A549 (cell line): ENCODE data around the gene NRXN2. TPM values are rescaled to one million over a fixed set of nuclear protein-coding genes. Genes with fewer than 3 reads are reported as not detected.

Experiments
- ATAC-seq, 2 experiments: fragments of 200-7000 bp in 1 of 2; fragments of >200 bp in 1 of 2; cut with Nextera tagmentation in 1 of 2; cut with Tn5 transposase in 1 of 2; 3 replicates each; pipeline versions ENCODE4 v1.8.0 to v1.9.1; 2018 to 2020; ENCODE audit warnings: mild to moderate bottlenecking in 1 of 2, moderate library complexity in 1 of 2
- CTCF ChIA-PET: fragments of 300-600 bp; sonication (Branson Sonifier 250); formaldehyde crosslinking; extraction: SDS; loops from one replicate; lab custom pipeline; 2021; ENCODE audit warnings: antibody characterized with exemption, inconsistent platforms; lab: Yijun Ruan, JAX
- POLR2A ChIA-PET: fragments of 350-600 bp; formaldehyde crosslinking; extraction: SDS; loops from one replicate; lab custom pipeline; 2021; ENCODE audit warnings: antibody characterized with exemption, inconsistent platforms; lab: Yijun Ruan, JAX
- DNase-seq, 2 experiments: peaks; one replicate each; pipeline versions ENCODE4 v3.0.0 to v3.0.0-alpha.2; 2011 to 2016; ENCODE audit warnings: low read depth in 1 of 2, low spot score in 1 of 2
- FAIRE-seq: peaks from 2 replicates; lab custom pipeline; 2011; peaks lifted over from hg19 to GRCh38; lab: Jason Lieb, UNC
- H3K27ac ChIP-seq, 2 experiments: fragments of >200 bp; sonication (Bioruptor Twin); formaldehyde crosslinking; 3 replicates each; pipeline ENCODE4 v1.5.1; 2016 to 2017
- H3K4me1 ChIP-seq: fragments of >200 bp; sonication (Bioruptor Twin); formaldehyde crosslinking; 3 replicates; pipeline ENCODE4 v1.6.1; 2016
- H3K4me2 ChIP-seq: fragments of >200 bp; sonication (Bioruptor Twin); formaldehyde crosslinking; 3 replicates; pipeline ENCODE4 v1.6.1; 2016
- H3K4me3 ChIP-seq: fragments of >200 bp; sonication (Bioruptor Twin); formaldehyde crosslinking; 3 replicates; pipeline ENCODE4 v1.5.1; 2016
- H3K9me3 ChIP-seq: fragments of >200 bp; sonication (Bioruptor Twin); formaldehyde crosslinking; 3 replicates; pipeline ENCODE4 v1.6.1; 2016
- BHLHE40 ChIP-seq: IDR thresholded peaks from 2 replicates; pipeline ENCODE4 v1.6.1; 2012; ENCODE audit warnings: low read depth, low read length, inconsistent platforms
- CBX2 ChIP-seq: fragments of 200-600 bp; sonication (generic); IDR thresholded peaks from 2 replicates; pipeline ENCODE4 v1.6.1; 2016; ENCODE audit warnings: low read depth, mild to moderate bottlenecking, borderline replicate concordance
- CHD4 ChIP-seq: fragments of 200-600 bp; sonication (generic); IDR thresholded peaks from 2 replicates; pipeline ENCODE4 v1.6.1; 2016; ENCODE audit warnings: antibody characterized with exemption, mild to moderate bottlenecking, borderline replicate concordance
- EHMT2 ChIP-seq: fragments of 200-600 bp; sonication (generic); IDR thresholded peaks from 2 replicates; pipeline ENCODE4 v1.6.1; 2016; ENCODE audit warnings: antibody characterized with exemption, low read depth, mild to moderate bottlenecking, moderate library complexity
- ESRRA ChIP-seq: fragments of 150-350 bp; IDR thresholded peaks from 2 replicates; pipeline ENCODE4 v1.6.1; 2014; ENCODE audit warnings: mild to moderate bottlenecking, low read length, borderline replicate concordance
- FOSB ChIP-seq: fragments of 250-450 bp; sonication (Bioruptor Pico); IDR thresholded peaks from 2 replicates; pipeline ENCODE4 v1.5.0; 2020; ENCODE audit warnings: mild to moderate bottlenecking, moderate library complexity
- HOXB13 ChIP-seq: fragments of 250-450 bp; sonication (Bioruptor Pico); IDR thresholded peaks from 2 replicates; pipeline ENCODE4 v1.5.0; 2020; ENCODE audit warnings: low read depth, mild to moderate bottlenecking, moderate library complexity
- HOXB5 ChIP-seq: fragments of 250-450 bp; sonication (Bioruptor Pico); IDR thresholded peaks from 2 replicates; pipeline ENCODE4 v1.5.0; 2020; ENCODE audit warnings: mild to moderate bottlenecking, moderate library complexity
- KDM5A ChIP-seq: fragments of 200-600 bp; sonication (generic); IDR thresholded peaks from 2 replicates; pipeline ENCODE4 v1.6.1; 2016; ENCODE audit warnings: antibody characterized with exemption, mild to moderate bottlenecking
- MAFK ChIP-seq: fragments of 450-650 bp; IDR thresholded peaks from 2 replicates; pipeline ENCODE4 v1.6.1; 2014; ENCODE audit not compliant: partially characterized antibody
- NFE2L2 ChIP-seq: fragments of 150-350 bp; conservative IDR thresholded peaks from 2 replicates; pipeline ENCODE4 v1.6.1; 2014; ENCODE audit warnings: low read length
- PHF8 ChIP-seq: fragments of 200-600 bp; sonication (generic); IDR thresholded peaks from 2 replicates; pipeline ENCODE4 v1.6.1; 2016; ENCODE audit warnings: low read depth, mild to moderate bottlenecking, antibody characterized with exemption, moderate library complexity, borderline replicate concordance
- POLR2AphosphoS2 ChIP-seq: conservative IDR thresholded peaks from 2 replicates; pipeline ENCODE4 v1.6.1; 2012; ENCODE audit warnings: low read length, improper control_type of control experiment, inconsistent platforms
- RCOR1 ChIP-seq: fragments of 150-350 bp; IDR thresholded peaks from 2 replicates; pipeline ENCODE4 v1.6.1; 2014; ENCODE audit warnings: antibody characterized with exemption, low read length, low read depth
- RNF2 ChIP-seq: fragments of 200-600 bp; sonication (generic); IDR thresholded peaks from 2 replicates; pipeline ENCODE4 v1.6.1; 2016; ENCODE audit warnings: low read depth, mild to moderate bottlenecking, antibody characterized with exemption, moderate library complexity, borderline replicate concordance
- SREBF2 ChIP-seq: fragments of 450-650 bp; IDR thresholded peaks from 2 replicates; pipeline ENCODE4 v1.6.1; 2014; ENCODE audit warnings: mild to moderate bottlenecking, moderate library complexity
- TFCP2L1 ChIP-seq: fragments of 250-450 bp; sonication (Bioruptor Pico); IDR thresholded peaks from 2 replicates; pipeline ENCODE4 v1.5.0; 2021; ENCODE audit warnings: mild to moderate bottlenecking
- TP53 ChIP-seq: fragments of 250-450 bp; sonication (Bioruptor Pico); IDR thresholded peaks from 2 replicates; pipeline ENCODE4 v1.5.0; 2021; ENCODE audit warnings: mild to moderate bottlenecking, moderate library complexity
- ZC3H11A ChIP-seq: fragments of 450-650 bp; IDR thresholded peaks from 2 replicates; pipeline ENCODE4 v1.6.1; 2014; ENCODE audit warnings: antibody characterized with exemption, mild to moderate bottlenecking
- ZSCAN20 ChIP-seq: fragments of 250-450 bp; sonication (Bioruptor Pico); IDR thresholded peaks from 2 replicates; pipeline ENCODE4 v1.8.0; 2022; ENCODE audit warnings: mild to moderate bottlenecking, moderate library complexity
- WGBS: methylation state at CpG from one replicate; pipeline ENCODE4 v1.1.6; 2017; ENCODE audit errors: missing lambda C conversion rate; 5-methylcytosine and 5-hydroxymethylcytosine counted together
- polyA plus RNA-seq, 4 experiments: library from polyadenylated mRNA; depleted of rRNA in 3 of 4; stranded (reverse); fragments of >200 nt; fragmentation: RNase III in 1 of 4; extraction: RNeasy Plus Mini Kit Qiagen cat#74134 plus additional on column Dnase treatment in 1 of 4; gene quantifications; 2 replicates in 3 of 4; 3 replicates in 1 of 4; pipeline ENCODE4 v1.2.3, GENCODE V29; 2011 to 2017
- TF ChIP-seq, protein P1 (sequence below): fragments of 250-450 bp; sonication (Bioruptor Pico); IDR thresholded peaks from 2 replicates; pipeline ENCODE4 v1.5.0; 2021; ENCODE audit warnings: mild to moderate bottlenecking, moderate library complexity, borderline replicate concordance
- TF ChIP-seq, protein P2 (sequence below): fragments of 200-600 bp; sonication (generic); IDR thresholded peaks from 2 replicates; pipeline ENCODE4 v1.6.1; 2016; ENCODE audit warnings: antibody characterized with exemption, mild to moderate bottlenecking, moderate library complexity
- TF ChIP-seq, protein P3 (sequence below): fragments of 150-350 bp; IDR thresholded peaks from 2 replicates; pipeline ENCODE4 v1.6.1; 2014; ENCODE audit warnings: low read depth, mild to moderate bottlenecking, low read length
- TF ChIP-seq, protein P4 (sequence below): fragments of >200 bp; sonication (Bioruptor Twin); formaldehyde crosslinking; IDR thresholded peaks from 2 replicates; pipeline ENCODE4 v1.6.1; 2016
- TF ChIP-seq, protein P5 (sequence below): IDR thresholded peaks from 2 replicates; pipeline ENCODE4 v1.6.1; 2012

The NRXN2 gene
- polyA plus RNA-seq, 2 of the 4 experiments (the other 2 are of a cell fraction) = 0.04 TPM; not detected in 1

DNA sequence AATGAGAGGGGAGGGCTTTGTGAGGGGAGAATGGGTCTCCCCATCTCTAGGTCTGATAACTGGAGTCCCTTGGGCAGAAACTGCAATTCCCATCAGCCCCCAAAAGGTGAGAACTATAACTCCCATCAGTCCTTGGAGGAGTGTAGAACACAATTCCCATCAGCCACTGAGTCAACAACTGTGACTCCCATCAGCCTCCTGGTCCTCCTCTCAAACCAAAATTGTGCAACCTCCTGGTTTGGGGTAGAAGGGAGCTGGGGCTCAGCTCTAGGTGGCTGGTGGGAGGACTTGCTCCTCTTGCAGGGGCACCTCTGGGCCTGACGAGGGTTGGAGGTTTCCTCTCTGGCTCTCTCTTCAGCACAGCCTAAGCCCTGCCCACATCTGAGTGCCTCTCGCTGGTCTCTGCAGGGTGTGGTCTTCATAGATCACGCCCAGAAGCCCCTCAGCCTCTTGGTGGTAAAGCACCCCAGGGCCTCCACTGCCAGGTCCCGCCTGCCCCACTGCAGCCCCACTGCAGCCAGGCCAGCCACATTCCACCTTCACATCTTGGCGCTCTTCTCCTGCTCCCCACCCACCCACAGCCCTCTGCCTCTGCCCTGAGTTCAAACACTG, 113.5 kb downstream of the NRXN2 start:
- WGBS = 51% methylated on average over 5 of the region's 5 CpGs
- ChIA-PET CTCF (interaction anchor here (1.2 to 2.0 kb wide), 4 partner anchors 21 to 160 kb away, joined by 3 to 8 read pairs (median 4); no protein-coding TSS in a partner anchor), POLR2A (no interaction called here)
- FAIRE-seq (no peak), DNase-seq (peak; percentile 12 to 25), ATAC-seq (peak in 1 of 2 experiments; percentile 36; a peak in 2 of 6 replicates)
- Histone ChIP-seq H3K4me1 (no peaks in the 10 kb centered on the region), H3K27ac (no peak overlapping the region), H3K9me3 (no peaks in the 10 kb centered on the region), H3K4me3 (no peak overlapping the region), H3K4me2 (no peak overlapping the region)
- TF ChIP-seq POLR2AphosphoS2 = no peak
- TF ChIP-seq, protein P1, sequence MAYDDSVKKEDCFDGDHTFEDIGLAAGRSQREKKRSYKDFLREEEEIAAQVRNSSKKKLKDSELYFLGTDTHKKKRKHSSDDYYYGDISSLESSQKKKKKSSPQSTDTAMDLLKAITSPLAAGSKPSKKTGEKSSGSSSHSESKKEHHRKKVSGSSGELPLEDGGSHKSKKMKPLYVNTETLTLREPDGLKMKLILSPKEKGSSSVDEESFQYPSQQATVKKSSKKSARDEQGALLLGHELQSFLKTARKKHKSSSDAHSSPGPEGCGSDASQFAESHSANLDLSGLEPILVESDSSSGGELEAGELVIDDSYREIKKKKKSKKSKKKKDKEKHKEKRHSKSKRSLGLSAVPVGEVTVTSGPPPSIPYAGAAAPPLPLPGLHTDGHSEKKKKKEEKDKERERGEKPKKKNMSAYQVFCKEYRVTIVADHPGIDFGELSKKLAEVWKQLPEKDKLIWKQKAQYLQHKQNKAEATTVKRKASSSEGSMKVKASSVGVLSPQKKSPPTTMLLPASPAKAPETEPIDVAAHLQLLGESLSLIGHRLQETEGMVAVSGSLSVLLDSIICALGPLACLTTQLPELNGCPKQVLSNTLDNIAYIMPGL = no peak
- TF ChIP-seq, protein P2, sequence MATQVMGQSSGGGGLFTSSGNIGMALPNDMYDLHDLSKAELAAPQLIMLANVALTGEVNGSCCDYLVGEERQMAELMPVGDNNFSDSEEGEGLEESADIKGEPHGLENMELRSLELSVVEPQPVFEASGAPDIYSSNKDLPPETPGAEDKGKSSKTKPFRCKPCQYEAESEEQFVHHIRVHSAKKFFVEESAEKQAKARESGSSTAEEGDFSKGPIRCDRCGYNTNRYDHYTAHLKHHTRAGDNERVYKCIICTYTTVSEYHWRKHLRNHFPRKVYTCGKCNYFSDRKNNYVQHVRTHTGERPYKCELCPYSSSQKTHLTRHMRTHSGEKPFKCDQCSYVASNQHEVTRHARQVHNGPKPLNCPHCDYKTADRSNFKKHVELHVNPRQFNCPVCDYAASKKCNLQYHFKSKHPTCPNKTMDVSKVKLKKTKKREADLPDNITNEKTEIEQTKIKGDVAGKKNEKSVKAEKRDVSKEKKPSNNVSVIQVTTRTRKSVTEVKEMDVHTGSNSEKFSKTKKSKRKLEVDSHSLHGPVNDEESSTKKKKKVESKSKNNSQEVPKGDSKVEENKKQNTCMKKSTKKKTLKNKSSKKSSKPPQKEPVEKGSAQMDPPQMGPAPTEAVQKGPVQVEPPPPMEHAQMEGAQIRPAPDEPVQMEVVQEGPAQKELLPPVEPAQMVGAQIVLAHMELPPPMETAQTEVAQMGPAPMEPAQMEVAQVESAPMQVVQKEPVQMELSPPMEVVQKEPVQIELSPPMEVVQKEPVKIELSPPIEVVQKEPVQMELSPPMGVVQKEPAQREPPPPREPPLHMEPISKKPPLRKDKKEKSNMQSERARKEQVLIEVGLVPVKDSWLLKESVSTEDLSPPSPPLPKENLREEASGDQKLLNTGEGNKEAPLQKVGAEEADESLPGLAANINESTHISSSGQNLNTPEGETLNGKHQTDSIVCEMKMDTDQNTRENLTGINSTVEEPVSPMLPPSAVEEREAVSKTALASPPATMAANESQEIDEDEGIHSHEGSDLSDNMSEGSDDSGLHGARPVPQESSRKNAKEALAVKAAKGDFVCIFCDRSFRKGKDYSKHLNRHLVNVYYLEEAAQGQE = no peak
- no peak for TF ChIP-seq PHF8
- no peak for TF ChIP-seq BHLHE40
- no peak for TF ChIP-seq ZSCAN20 (CRISPR knock-in tag)
- TF ChIP-seq SREBF2 = no peak
- no peak for TF ChIP-seq TFCP2L1
- no peak for TF ChIP-seq RCOR1
- no peak for TF ChIP-seq NFE2L2
- TF ChIP-seq ZC3H11A = no peak
- TF ChIP-seq MAFK = no peak
- no peak for TF ChIP-seq KDM5A

DNA sequence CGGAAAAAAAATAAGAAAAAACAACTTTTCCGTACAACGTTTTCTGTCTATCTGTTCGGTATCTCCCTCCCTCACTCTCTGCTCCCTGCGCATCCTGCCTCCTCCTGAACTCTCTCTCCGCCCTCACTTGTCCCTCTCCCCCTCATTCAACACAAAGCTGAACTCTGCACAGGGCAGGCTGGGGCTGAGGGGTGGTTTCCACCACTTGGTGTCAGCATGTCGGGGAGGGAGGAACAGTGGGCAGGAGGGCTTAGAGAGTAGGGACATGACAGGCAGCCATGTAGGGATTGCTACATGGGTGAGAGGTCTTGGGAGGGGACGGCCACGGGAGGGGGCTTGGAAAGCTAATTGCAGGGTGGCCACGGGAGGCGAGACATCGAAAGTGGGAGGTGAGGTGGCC, 114.4 kb downstream of the NRXN2 start:
- DNase-seq (no peak), ATAC-seq (no peak; a peak in 1 of 6 replicates), FAIRE-seq (no peak)
- no peaks in the 10 kb centered on the region for H3K9me3 ChIP-seq
- ChIA-PET CTCF (interaction anchor here (0.8 to 2.0 kb wide), 5 partner anchors 17 to 159 kb away, joined by 3 to 8 read pairs (median 4); no protein-coding TSS in a partner anchor), POLR2A (no interaction called here)
- WGBS = 83% methylated on average over 12 of the region's 12 CpGs
- no peaks in the 10 kb centered on the region for H3K4me1 ChIP-seq
- TF ChIP-seq HOXB5 (CRISPR knock-in tag) = no peak
- H3K4me3 ChIP-seq = no peak overlapping the region
- H3K27ac ChIP-seq = no peak overlapping the region
- H3K4me2 ChIP-seq = no peak overlapping the region

DNA sequence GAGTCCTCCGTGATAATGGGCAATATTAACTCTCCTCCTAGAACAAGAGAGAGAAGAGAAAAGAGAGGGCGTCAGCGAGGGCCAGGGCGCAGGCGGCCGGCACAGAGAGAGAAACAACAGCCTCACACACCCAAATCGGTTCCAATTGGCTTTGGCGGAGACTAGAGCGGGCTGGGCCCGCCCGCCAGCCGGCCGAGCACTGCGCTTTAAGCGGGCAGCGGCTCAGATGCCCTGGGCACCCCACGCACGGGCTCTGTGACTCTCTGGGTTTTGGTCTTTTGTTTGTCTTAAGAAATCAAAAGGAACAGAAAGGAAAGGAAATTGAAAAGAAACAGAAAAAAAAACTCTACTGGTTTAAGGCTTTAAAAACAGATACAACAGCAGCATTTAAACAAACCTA, 115.0 kb downstream of the NRXN2 start:
- Histone ChIP-seq H3K9me3 (no peaks in the 10 kb centered on the region), H3K4me3 (no peak overlapping the region), H3K27ac (no peak overlapping the region), H3K4me1 (no peaks in the 10 kb centered on the region), H3K4me2 (no peak overlapping the region)
- DNase-seq = no peak
- no peak for FAIRE-seq
- CTCF ChIA-PET = interaction anchor here (0.8 to 1.5 kb wide), 2 partner anchors 18 to 38 kb away, joined by 4 to 5 read pairs; no protein-coding TSS in a partner anchor
- POLR2A ChIA-PET = no interaction called here
- 83% methylated on average over 18 of the region's 18 CpGs for WGBS
- TF ChIP-seq FOSB (CRISPR knock-in tag) (no peak), ESRRA (no peak), HOXB13 (no peak), CHD4 (no peak), BHLHE40 (no peak), TP53 (CRISPR knock-in tag) (no peak), POLR2AphosphoS2 (no peak), CBX2 (no peak), ZSCAN20 (CRISPR knock-in tag) (no peak), EHMT2 (no peak), PHF8 (no peak), RNF2 (no peak)
- TF ChIP-seq, protein P3, sequence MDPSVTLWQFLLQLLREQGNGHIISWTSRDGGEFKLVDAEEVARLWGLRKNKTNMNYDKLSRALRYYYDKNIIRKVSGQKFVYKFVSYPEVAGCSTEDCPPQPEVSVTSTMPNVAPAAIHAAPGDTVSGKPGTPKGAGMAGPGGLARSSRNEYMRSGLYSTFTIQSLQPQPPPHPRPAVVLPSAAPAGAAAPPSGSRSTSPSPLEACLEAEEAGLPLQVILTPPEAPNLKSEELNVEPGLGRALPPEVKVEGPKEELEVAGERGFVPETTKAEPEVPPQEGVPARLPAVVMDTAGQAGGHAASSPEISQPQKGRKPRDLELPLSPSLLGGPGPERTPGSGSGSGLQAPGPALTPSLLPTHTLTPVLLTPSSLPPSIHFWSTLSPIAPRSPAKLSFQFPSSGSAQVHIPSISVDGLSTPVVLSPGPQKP = no peak
- TF ChIP-seq, protein P4, sequence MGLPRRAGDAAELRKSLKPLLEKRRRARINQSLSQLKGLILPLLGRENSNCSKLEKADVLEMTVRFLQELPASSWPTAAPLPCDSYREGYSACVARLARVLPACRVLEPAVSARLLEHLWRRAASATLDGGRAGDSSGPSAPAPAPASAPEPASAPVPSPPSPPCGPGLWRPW = no peak
- TF ChIP-seq, protein P5, sequence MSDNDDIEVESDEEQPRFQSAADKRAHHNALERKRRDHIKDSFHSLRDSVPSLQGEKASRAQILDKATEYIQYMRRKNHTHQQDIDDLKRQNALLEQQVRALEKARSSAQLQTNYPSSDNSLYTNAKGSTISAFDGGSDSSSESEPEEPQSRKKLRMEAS = no peak
- no peak for ATAC-seq
